IMR-90 (cell line): ENCODE measurements around the gene PEAK1. TPM values are rescaled to one million over a fixed set of nuclear protein-coding genes. Genes with fewer than 3 reads are reported as not detected.

Source experiments
- ATAC-seq: fragments of 200-7000 bp; cut with Tn5 transposase; 2 replicates; pipeline ENCODE4 v1.9.1; 2020; ENCODE audit warnings: low read depth, mild to moderate bottlenecking, moderate library complexity
- BruUV-seq: library from RNA; stranded (reverse); fragments of 400-500 nt; replicated peaks from 2 replicates; lab custom pipeline; 2021; lab: Mats Ljungman, UMichigan
- CTCF ChIA-PET: fragments of 300-600 bp; formaldehyde crosslinking; extraction: SDS; loops from one replicate; lab custom pipeline; 2021; ENCODE audit warnings: antibody characterized with exemption; lab: Yijun Ruan, JAX
- POLR2A ChIA-PET: fragments of 300-600 bp; sonication (Branson Sonifier 250); formaldehyde crosslinking; loops from one replicate; lab custom pipeline; 2022; ENCODE audit warnings: antibody characterized with exemption; ENCODE audit not compliant: unreplicated experiment; lab: Charles Lee
- DNase-seq: peaks from one replicate; pipeline ENCODE4 v3.0.0; 2013
- H2AFZ ChIP-seq: replicated peaks from 2 replicates; pipeline ENCODE3; 2013; ENCODE audit warnings: low read length, mild to moderate bottlenecking; ENCODE audit not compliant: poor library complexity
- H2AK5ac ChIP-seq: 2 replicates; pipeline ENCODE4 v1.6.1; 2013; ENCODE audit warnings: low read depth, low read length, inconsistent platforms
- H2AK9ac ChIP-seq: replicated peaks from 2 replicates; pipeline ENCODE3; 2013; ENCODE audit warnings: mild to moderate bottlenecking, low read depth, low read length, moderate library complexity; ENCODE audit not compliant: poor library complexity
- H2BK120ac ChIP-seq: 2 replicates; pipeline ENCODE4 v1.6.1; 2013; ENCODE audit warnings: low read depth, low read length, inconsistent platforms
- H2BK15ac ChIP-seq: 3 replicates; pipeline ENCODE4 v1.6.1; 2013; ENCODE audit warnings: low read depth, low read length, inconsistent platforms
- H2BK20ac ChIP-seq: 2 replicates; pipeline ENCODE4 v1.6.1; 2013; ENCODE audit warnings: low read depth, mild to moderate bottlenecking, inconsistent platforms, low read length, moderate library complexity
- H2BK5ac ChIP-seq: 2 replicates; pipeline ENCODE4 v1.6.1; 2013; ENCODE audit warnings: mild to moderate bottlenecking, low read depth, low read length, inconsistent platforms; ENCODE audit not compliant: poor library complexity, severe bottlenecking
- H3K14ac ChIP-seq: replicated peaks from 2 replicates; pipeline ENCODE4 v1.6.1; 2013; ENCODE audit warnings: low read depth, low read length, inconsistent platforms
- H3K18ac ChIP-seq: 2 replicates; pipeline ENCODE4 v1.6.1; 2013; ENCODE audit warnings: low read depth, low read length, control low read depth
- H3K23ac ChIP-seq: 2 replicates; pipeline ENCODE4 v1.6.1; 2013; ENCODE audit warnings: low read depth, low read length, inconsistent platforms
- H3K27ac ChIP-seq: 2 replicates; pipeline ENCODE4 v1.5.1; 2013; ENCODE audit warnings: mild to moderate bottlenecking, control low read depth, low read length; ENCODE audit not compliant: insufficient read depth
- H3K27me3 ChIP-seq: 2 replicates; pipeline ENCODE4 v1.6.1; 2013; ENCODE audit warnings: low read length; ENCODE audit not compliant: control insufficient read depth, insufficient read depth
- H3K36me3 ChIP-seq: 2 replicates; pipeline ENCODE4 v1.6.1; 2013; ENCODE audit warnings: low read length, mixed read lengths; ENCODE audit not compliant: control insufficient read depth, insufficient read depth
- H3K4ac ChIP-seq: 2 replicates; pipeline ENCODE4 v1.6.1; 2013; ENCODE audit warnings: low read depth, low read length, inconsistent platforms
- H3K4me1 ChIP-seq: 2 replicates; pipeline ENCODE4 v1.6.1; 2013; ENCODE audit warnings: low read length, mixed read lengths; ENCODE audit not compliant: control insufficient read depth, insufficient read depth
- H3K4me2 ChIP-seq: 2 replicates; pipeline ENCODE4 v1.6.1; 2013; ENCODE audit warnings: low read depth, mild to moderate bottlenecking, control low read depth, low read length, moderate library complexity
- H3K4me3 ChIP-seq: 2 replicates; pipeline ENCODE4 v1.5.1; 2013; ENCODE audit warnings: low read depth, mild to moderate bottlenecking, control low read depth, low read length, moderate library complexity; ENCODE audit not compliant: insufficient read depth
- H3K56ac ChIP-seq: 2 replicates; pipeline ENCODE4 v1.6.1; 2013; ENCODE audit warnings: low read length, inconsistent platforms; ENCODE audit not compliant: insufficient read depth; ENCODE audit errors: extremely low read depth
- H3K79me1 ChIP-seq, 2 experiments: 2 replicates each; pipeline ENCODE4 v1.6.1; 2013; ENCODE audit warnings: low read length in 2 of 2, inconsistent platforms in 1 of 2, low read depth in 1 of 2
- H3K9ac ChIP-seq: 2 replicates; pipeline ENCODE4 v1.6.1; 2013; ENCODE audit warnings: low read depth, low read length, control low read depth
- H3K9me1 ChIP-seq: 2 replicates; pipeline ENCODE4 v1.6.1; 2013; ENCODE audit warnings: low read length, inconsistent platforms; ENCODE audit not compliant: insufficient read depth
- H3K9me3 ChIP-seq: 2 replicates; pipeline ENCODE4 v1.6.1; 2013; ENCODE audit warnings: low read length; ENCODE audit not compliant: control insufficient read depth, insufficient read depth
- H4K20me1 ChIP-seq: 2 replicates; pipeline ENCODE4 v1.6.1; 2013; ENCODE audit warnings: low read length, inconsistent platforms; ENCODE audit not compliant: insufficient read depth
- H4K5ac ChIP-seq: 2 replicates; pipeline ENCODE4 v1.6.1; 2013; ENCODE audit warnings: mild to moderate bottlenecking, low read depth, low read length, control low read depth
- H4K8ac ChIP-seq, 2 experiments: 2 replicates each; pipeline ENCODE4 v1.6.1; 2013; ENCODE audit warnings: low read depth in 2 of 2, low read length in 2 of 2, control low read depth in 1 of 2, inconsistent platforms in 1 of 2
- H4K91ac ChIP-seq: 2 replicates; pipeline ENCODE4 v1.6.1; 2013; ENCODE audit warnings: low read depth, low read length, inconsistent platforms; ENCODE audit not compliant: insufficient read depth
- BHLHE40 ChIP-seq: fragments of 150-350 bp; IDR thresholded peaks from 2 replicates; pipeline ENCODE4 v1.6.1; 2016; ENCODE audit warnings: mild to moderate bottlenecking, low read depth, low read length
- CTCF ChIP-seq: conservative IDR thresholded peaks from 2 replicates; pipeline ENCODE4 v1.5.1; 2012; ENCODE audit warnings: mild to moderate bottlenecking, low read depth, low read length, improper control_type of control experiment
- FOS ChIP-seq: fragments of 150-350 bp; IDR thresholded peaks from 2 replicates; pipeline ENCODE4 v1.6.1; 2016; ENCODE audit warnings: low read depth, low read length
- MAZ ChIP-seq: IDR thresholded peaks from 2 replicates; pipeline ENCODE4 v1.6.1; 2012; ENCODE audit warnings: low read depth, mild to moderate bottlenecking, low read length, improper control_type of control experiment, moderate library complexity, borderline replicate concordance
- MXI1 ChIP-seq: IDR thresholded peaks from 2 replicates; pipeline ENCODE4 v1.6.1; 2012; ENCODE audit warnings: low read depth, mild to moderate bottlenecking, low read length, moderate library complexity, borderline replicate concordance
- NFE2L2 ChIP-seq: fragments of 150-350 bp; IDR thresholded peaks from 2 replicates; pipeline ENCODE4 v1.6.1; 2016; ENCODE audit warnings: low read depth, mild to moderate bottlenecking, low read length
- POLR2A ChIP-seq: IDR thresholded peaks from 2 replicates; pipeline ENCODE4 v1.6.1; 2012; ENCODE audit warnings: mild to moderate bottlenecking, low read depth, low read length
- RAD21 ChIP-seq: IDR thresholded peaks from 2 replicates; pipeline ENCODE4 v1.6.1; 2012; ENCODE audit warnings: low read length, improper control_type of control experiment
- RCOR1 ChIP-seq: IDR thresholded peaks from 2 replicates; pipeline ENCODE4 v1.6.1; 2012; ENCODE audit warnings: mild to moderate bottlenecking, low read length, improper control_type of control experiment; ENCODE audit not compliant: insufficient replicate concordance
- RFX5 ChIP-seq: IDR thresholded peaks from 2 replicates; pipeline ENCODE4 v1.8.0; 2012; ENCODE audit warnings: low read depth, mild to moderate bottlenecking, low read length, moderate library complexity
- SMC3 ChIP-seq: fragments of 150-350 bp; IDR thresholded peaks from 2 replicates; pipeline ENCODE4 v1.6.1; 2016; ENCODE audit warnings: low read depth, mild to moderate bottlenecking, antibody characterized with exemption, low read length, moderate library complexity
- WGBS, 2 experiments: methylation state at CpG; one replicate each; pipeline versions ENCODE4 v1.1.5 to v1.1.7; 2013; ENCODE audit warnings: missing lambda C conversion rate in 2 of 2; ENCODE audit not compliant: insufficient read length in 1 of 2; ENCODE audit errors: extremely low coverage in 2 of 2; 5-methylcytosine and 5-hydroxymethylcytosine counted together
- dilution Hi-C: fragments of 300-500 bp; cut with HindIII; formaldehyde crosslinking; loops from one replicate; pipeline ENCODE4 v1.14.3; 2018; ENCODE audit warnings: low sequenced_read_pairs; ENCODE audit not compliant: unreplicated experiment
- in situ Hi-C: fragments of 300-500 bp; cut with MboI; formaldehyde crosslinking; loops from 3 replicates; pipeline ENCODE4 v1.14.3; 2019; ENCODE audit warnings: low sequenced_read_pairs, inconsistent platforms, mixed read lengths
- intact Hi-C: fragments of 100-400 bp; cut with micrococcal nuclease; formaldehyde crosslinking; loops from 2 replicates; pipeline ENCODE4 v1.10.0; 2022
- polyA plus RNA-seq, 3 experiments: library from polyadenylated mRNA; depleted of rRNA; stranded (reverse); fragments of >200 nt; gene quantifications; 2 replicates each; pipeline ENCODE4 v1.2.3, GENCODE V29; 2012; ENCODE audit warnings: low replicate concordance in 1 of 3
- total RNA-seq: library from RNA; depleted of rRNA; stranded (reverse); fragments of >200 nt; gene quantifications from 2 replicates; pipeline ENCODE4 v1.2.3, GENCODE V29; 2012
- TF ChIP-seq, protein P1 (sequence below): fragments of 150-350 bp; IDR thresholded peaks from 2 replicates; pipeline ENCODE4 v1.6.1; 2017; ENCODE audit warnings: mild to moderate bottlenecking, antibody characterized with exemption, low read length, low read depth
- TF ChIP-seq, protein P2 (sequence below): fragments of 150-350 bp; IDR thresholded peaks from 2 replicates; pipeline ENCODE4 v1.6.1; 2016; ENCODE audit warnings: low read depth, mild to moderate bottlenecking, low read length, moderate library complexity, borderline replicate concordance

Gene PEAK1
- total and polyA plus RNA-seq, 2 of the 4 experiments (the other 2 are of a cell fraction): 21.5 to 43.9 TPM

DNA sequence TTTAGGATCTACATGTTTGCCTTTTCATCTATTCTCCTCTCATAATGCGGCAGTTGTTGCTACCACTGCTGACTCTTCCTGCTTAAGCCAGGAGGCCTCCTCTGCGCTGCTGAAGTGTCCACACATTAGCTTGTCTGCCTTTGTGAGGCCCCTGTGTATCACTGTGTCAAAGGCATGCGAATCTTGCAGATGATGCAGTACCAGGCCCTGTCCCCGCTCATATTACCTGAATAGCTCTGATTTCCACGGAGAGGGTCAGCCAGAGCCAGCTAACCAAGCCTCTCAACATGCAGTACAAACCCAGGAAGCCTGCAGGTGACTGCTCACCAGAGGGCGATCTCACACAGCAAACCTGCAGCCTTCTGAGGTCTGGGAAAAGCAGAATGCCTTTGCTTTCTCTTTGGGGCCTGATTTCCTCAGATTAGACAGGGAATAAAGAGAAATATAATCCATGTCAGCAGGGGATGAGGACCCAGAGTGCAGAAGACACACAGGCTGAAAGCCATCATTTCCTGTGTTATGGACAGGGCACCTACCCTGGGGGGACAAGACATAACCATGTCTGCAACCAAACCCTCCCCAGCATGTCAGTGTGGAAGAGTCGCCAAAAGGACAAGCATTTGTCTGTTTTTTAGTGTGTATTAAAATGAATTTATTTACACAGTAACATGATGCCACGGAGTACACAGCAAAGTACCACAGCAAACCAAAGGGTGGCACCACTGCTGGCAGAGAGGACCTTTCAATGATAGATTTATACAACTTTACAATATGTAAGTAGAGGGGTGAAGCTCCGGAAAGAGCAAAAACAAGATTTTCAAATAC is 312.2 kb downstream of the PEAK1 start:
- POLR2A ChIA-PET: interaction anchor here (0.6 kb wide), 1 partner anchor 347 kb away, joined by 3 read pairs; no protein-coding TSS in a partner anchor
- Histone ChIP-seq H4K91ac (no peak overlapping the region), H3K4me3 (no peak overlapping the region), H3K14ac (no peak overlapping the region), H4K5ac (no peak overlapping the region), H3K56ac (no peak overlapping the region), H3K27me3 (no peaks in the 10 kb centered on the region), H3K9me3 (no peaks in the 10 kb centered on the region), H3K9me1 (peaks cover 20% of the 10 kb centered on the region), H2BK20ac (peak overlapping the region; percentile 5; the same call in 1 of the 2 replicates), H3K9ac (no peak overlapping the region), H3K79me1 (peaks cover 8 to 31% of the 10 kb centered on the region in 2 experiments; a peak in 2 of 4 replicates), H2BK5ac (no peak overlapping the region), H2AK9ac (peak overlapping the region; percentile 63), H3K27ac (no peak overlapping the region), H3K18ac (no peak overlapping the region), H2BK120ac (no peak overlapping the region), H2AFZ (peak overlapping the region; percentile 44), H3K23ac (0 out of 2 replicates have a peak overlapping the region, but pooled peaks have one; percentile 38), H3K4me1 (peaks cover 8% of the 10 kb centered on the region), H3K4me2 (0 out of 2 replicates have a peak overlapping the region, but pooled peaks have one; percentile 13), H2BK15ac (no peak overlapping the region), H2AK5ac (peak overlapping the region; percentile 40; the same call in 1 of the 2 replicates), H3K4ac (0 out of 2 replicates have a peak overlapping the region, but pooled peaks have one; percentile 38), H4K20me1 (peaks cover 14% of the 10 kb centered on the region), H4K8ac (peak overlapping the region in 1 of 2 experiments; percentile 58; a peak in 1 of 4 replicates), H3K36me3 (peaks cover 15% of the 10 kb centered on the region; the same call in 1 of the 2 replicates)
- dilution Hi-C loops: no loop called here
- CTCF ChIA-PET: interaction anchor here (1.2 to 1.7 kb wide), 5 partner anchors 11 to 435 kb away, joined by 3 to 5 read pairs (median 4); no protein-coding TSS in a partner anchor
- WGBS, 2 experiments: 58% methylated on average over 5 of the region's 9 CpGs; no CpG with 5 or more reads in 1 of the 2 experiments
- ATAC-seq (peak; percentile 82), DNase-seq (peak; percentile 60)
- no TSS peak for BruUV-seq
- intact Hi-C loops: loop anchor here (1.0 to 2.0 kb wide), 2 partner anchors 83 to 389 kb away; no protein-coding TSS in a partner anchor
- in situ Hi-C loops: no loop called here
- TF ChIP-seq MXI1 (no peak), RFX5 (no peak), BHLHE40 (no peak), CTCF (peak; percentile 65), MAZ (no peak), NFE2L2 (no peak), POLR2A (no peak), FOS (no peak), SMC3 (peak; percentile 76), RCOR1 (no peak), RAD21 (peak; percentile 79)
- TF ChIP-seq, protein P1, sequence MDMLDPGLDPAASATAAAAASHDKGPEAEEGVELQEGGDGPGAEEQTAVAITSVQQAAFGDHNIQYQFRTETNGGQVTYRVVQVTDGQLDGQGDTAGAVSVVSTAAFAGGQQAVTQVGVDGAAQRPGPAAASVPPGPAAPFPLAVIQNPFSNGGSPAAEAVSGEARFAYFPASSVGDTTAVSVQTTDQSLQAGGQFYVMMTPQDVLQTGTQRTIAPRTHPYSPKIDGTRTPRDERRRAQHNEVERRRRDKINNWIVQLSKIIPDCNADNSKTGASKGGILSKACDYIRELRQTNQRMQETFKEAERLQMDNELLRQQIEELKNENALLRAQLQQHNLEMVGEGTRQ: no peak
- TF ChIP-seq, protein P2, sequence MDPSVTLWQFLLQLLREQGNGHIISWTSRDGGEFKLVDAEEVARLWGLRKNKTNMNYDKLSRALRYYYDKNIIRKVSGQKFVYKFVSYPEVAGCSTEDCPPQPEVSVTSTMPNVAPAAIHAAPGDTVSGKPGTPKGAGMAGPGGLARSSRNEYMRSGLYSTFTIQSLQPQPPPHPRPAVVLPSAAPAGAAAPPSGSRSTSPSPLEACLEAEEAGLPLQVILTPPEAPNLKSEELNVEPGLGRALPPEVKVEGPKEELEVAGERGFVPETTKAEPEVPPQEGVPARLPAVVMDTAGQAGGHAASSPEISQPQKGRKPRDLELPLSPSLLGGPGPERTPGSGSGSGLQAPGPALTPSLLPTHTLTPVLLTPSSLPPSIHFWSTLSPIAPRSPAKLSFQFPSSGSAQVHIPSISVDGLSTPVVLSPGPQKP: no peak
